ENCODE results near the gene LIMCH1. TPM values are rescaled to one million over a fixed set of nuclear protein-coding genes. Genes with fewer than 3 reads are reported as not detected.

The LIMCH1 gene
- total and polyA plus RNA-seq, 11 donors: 50.9 to 345 (median 233) TPM

- Histone ChIP-seq H3K4me3 (no peak overlapping the region), H3K9me3 (no peaks in the 10 kb centered on the region), H3K4me1 (peaks cover 0 to 95% (median 61%) of the 10 kb centered on the region in 12 donors), H3K27me3 (no peaks in the 10 kb centered on the region), H3K27ac (peak overlapping the region in 4 of 12 donors; percentile 82 to 95 (median 92)), H3K36me3 (no peaks in the 10 kb centered on the region)
- no peak for TF ChIP-seq POLR2A (IDR thresholded peaks at IDR 0.05)
- TF ChIP-seq, protein P1, sequence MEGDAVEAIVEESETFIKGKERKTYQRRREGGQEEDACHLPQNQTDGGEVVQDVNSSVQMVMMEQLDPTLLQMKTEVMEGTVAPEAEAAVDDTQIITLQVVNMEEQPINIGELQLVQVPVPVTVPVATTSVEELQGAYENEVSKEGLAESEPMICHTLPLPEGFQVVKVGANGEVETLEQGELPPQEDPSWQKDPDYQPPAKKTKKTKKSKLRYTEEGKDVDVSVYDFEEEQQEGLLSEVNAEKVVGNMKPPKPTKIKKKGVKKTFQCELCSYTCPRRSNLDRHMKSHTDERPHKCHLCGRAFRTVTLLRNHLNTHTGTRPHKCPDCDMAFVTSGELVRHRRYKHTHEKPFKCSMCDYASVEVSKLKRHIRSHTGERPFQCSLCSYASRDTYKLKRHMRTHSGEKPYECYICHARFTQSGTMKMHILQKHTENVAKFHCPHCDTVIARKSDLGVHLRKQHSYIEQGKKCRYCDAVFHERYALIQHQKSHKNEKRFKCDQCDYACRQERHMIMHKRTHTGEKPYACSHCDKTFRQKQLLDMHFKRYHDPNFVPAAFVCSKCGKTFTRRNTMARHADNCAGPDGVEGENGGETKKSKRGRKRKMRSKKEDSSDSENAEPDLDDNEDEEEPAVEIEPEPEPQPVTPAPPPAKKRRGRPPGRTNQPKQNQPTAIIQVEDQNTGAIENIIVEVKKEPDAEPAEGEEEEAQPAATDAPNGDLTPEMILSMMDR (IDR thresholded peaks at IDR 0.05): no peak
- intact Hi-C loops (cut with DNase I): no loop called here
- no peak for DNase-seq
- no peak for ATAC-seq
- WGBS, 4 donors: 82 to 93% (median 87%) methylated on average over 2 of the region's 2 CpGs
These were observed 8.7 kb downstream of the LIMCH1 start for GRCh38 chr4:41546638-41547037.

- intact Hi-C loops (cut with DNase I): no loop called here
- 74 to 98% (median 87%) methylated on average over 3 of the region's 3 CpGs for WGBS, 4 donors
- Histone ChIP-seq H3K4me3 (no peak overlapping the region), H3K27me3 (no peaks in the 10 kb centered on the region), H3K4me1 (peaks cover 0 to 88% (median 53%) of the 10 kb centered on the region in 12 donors), H3K36me3 (no peaks in the 10 kb centered on the region), H3K9me3 (no peaks in the 10 kb centered on the region), H3K27ac (peak overlapping the region in 1 of 12 donors; percentile 52)
- no peak for DNase-seq
- TF ChIP-seq, protein P1 (IDR thresholded peaks at IDR 0.05): no peak
- no peak for TF ChIP-seq POLR2A (IDR thresholded peaks at IDR 0.05)
- no peak for ATAC-seq
These were observed 10.4 kb downstream of the LIMCH1 start for GRCh38 chr4:41548305-41548880.

DNA sequence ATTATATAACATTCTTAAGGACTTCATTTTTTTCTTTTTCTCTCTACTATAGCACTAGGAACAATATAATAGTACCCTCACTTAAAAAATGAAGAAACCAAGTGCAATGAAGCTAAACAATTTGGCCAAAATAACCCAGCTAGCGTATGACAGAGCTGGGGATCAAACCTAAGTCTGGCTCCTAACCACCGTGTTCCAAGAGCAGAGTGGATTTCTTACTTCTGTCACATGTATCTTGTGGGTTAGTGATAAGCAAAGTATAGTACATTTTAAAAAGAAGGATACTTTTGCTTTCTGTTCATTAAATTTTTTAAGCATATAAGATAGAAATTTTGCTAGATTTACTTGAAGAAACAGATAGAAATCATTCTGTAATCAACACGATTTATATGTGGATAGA, 11.5 kb downstream of the LIMCH1 start:
- Histone ChIP-seq H3K36me3 (no peaks in the 10 kb centered on the region), H3K4me1 (peaks cover 0 to 82% (median 47%) of the 10 kb centered on the region in 12 donors), H3K4me3 (no peak overlapping the region), H3K9me3 (no peaks in the 10 kb centered on the region), H3K27ac (peak overlapping the region in 5 of 12 donors; percentile 1 to 52 (median 26)), H3K27me3 (no peaks in the 10 kb centered on the region)
- ATAC-seq: peak in 3 of 4 donors; percentile 29 to 59 (median 46)
- DNase-seq: no peak
- WGBS, 4 donors: 55 to 67% (median 61%) methylated on average over 3 of the region's 3 CpGs
- intact Hi-C loops (cut with DNase I): no loop called here
- TF ChIP-seq, protein P1 (IDR thresholded peaks at IDR 0.05): no peak
- TF ChIP-seq POLR2A (IDR thresholded peaks at IDR 0.05): no peak

DNA sequence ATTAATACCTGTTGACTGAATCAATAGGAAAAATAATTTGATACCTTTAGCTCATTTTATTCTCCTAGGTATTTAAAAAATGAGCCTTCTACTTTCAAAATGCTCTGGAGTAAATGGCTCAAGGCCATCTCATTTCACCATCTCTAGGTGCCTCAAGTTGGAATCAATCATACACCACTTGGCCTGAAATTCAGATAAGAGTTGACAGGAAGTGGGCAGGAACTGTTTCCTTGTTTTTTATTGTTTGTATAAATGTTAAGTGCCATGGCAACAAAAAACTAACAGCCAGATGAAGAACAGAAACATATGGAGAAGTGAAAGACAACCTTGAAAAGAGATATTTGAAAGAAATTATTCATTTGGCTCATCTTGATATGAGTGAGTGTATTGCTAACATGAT, 12.4 kb downstream of the LIMCH1 start:
- Histone ChIP-seq H3K9me3 (no peaks in the 10 kb centered on the region), H3K4me3 (no peak overlapping the region), H3K4me1 (peaks cover 0 to 74% (median 40%) of the 10 kb centered on the region in 12 donors), H3K27me3 (no peaks in the 10 kb centered on the region), H3K36me3 (no peaks in the 10 kb centered on the region), H3K27ac (peak overlapping the region in 5 of 12 donors; percentile 1 to 40 (median 18))
- no peak for DNase-seq
- peak in 2 of 4 donors; percentile 59 to 74 for ATAC-seq
- TF ChIP-seq, protein P1 (IDR thresholded peaks at IDR 0.05): no peak
- no peak for TF ChIP-seq POLR2A (IDR thresholded peaks at IDR 0.05)
- intact Hi-C loops (cut with DNase I): no loop called here
